WI38 (cell line): Measurements from ENCODE around the gene PGLYRP2.
A peak's percentile ranks its signal among the peaks of the same experiment; 100 is the strongest.

Experiments
- H3K4me3 ChIP-seq: 2 replicates; pipeline ENCODE4 v1.5.1; 2011; ENCODE audit warnings: low read depth, mild to moderate bottlenecking, control low read depth, low read length
- TF ChIP-seq, protein P1 (sequence below): IDR thresholded peaks from 2 replicates; pipeline ENCODE4 v1.5.1; 2012; ENCODE audit warnings: low read depth, mild to moderate bottlenecking, control low read depth, low read length

The PGLYRP2 gene

GRCh38 chr19:15424692-15425272, 54.5 kb downstream of the PGLYRP2 start:
- TF ChIP-seq, protein P1, sequence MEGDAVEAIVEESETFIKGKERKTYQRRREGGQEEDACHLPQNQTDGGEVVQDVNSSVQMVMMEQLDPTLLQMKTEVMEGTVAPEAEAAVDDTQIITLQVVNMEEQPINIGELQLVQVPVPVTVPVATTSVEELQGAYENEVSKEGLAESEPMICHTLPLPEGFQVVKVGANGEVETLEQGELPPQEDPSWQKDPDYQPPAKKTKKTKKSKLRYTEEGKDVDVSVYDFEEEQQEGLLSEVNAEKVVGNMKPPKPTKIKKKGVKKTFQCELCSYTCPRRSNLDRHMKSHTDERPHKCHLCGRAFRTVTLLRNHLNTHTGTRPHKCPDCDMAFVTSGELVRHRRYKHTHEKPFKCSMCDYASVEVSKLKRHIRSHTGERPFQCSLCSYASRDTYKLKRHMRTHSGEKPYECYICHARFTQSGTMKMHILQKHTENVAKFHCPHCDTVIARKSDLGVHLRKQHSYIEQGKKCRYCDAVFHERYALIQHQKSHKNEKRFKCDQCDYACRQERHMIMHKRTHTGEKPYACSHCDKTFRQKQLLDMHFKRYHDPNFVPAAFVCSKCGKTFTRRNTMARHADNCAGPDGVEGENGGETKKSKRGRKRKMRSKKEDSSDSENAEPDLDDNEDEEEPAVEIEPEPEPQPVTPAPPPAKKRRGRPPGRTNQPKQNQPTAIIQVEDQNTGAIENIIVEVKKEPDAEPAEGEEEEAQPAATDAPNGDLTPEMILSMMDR: no peak
- no peak overlapping the region for H3K4me3 ChIP-seq

DNA sequence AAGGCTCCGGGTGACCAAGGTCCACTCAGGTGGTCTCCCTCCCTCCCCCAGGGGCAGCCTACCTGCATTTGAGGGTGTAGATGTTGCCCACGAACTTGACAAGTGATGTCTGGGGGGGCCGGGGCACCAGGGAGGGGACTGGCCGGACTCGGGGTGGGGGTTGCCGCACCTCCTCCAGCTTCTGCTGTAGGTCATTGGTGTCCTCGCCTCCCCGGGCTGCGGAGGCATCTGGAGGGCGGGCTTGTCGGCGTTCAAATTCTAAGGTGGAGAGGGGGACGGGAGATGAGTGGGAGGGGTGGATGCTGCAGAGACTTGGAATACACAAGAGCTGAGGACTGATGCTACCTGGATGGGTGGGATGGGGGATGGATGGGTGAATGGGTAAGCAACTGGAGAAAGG, 55.2 kb downstream of the PGLYRP2 start:
- no peak overlapping the region for H3K4me3 ChIP-seq
- TF ChIP-seq, protein P1: no peak

DNA sequence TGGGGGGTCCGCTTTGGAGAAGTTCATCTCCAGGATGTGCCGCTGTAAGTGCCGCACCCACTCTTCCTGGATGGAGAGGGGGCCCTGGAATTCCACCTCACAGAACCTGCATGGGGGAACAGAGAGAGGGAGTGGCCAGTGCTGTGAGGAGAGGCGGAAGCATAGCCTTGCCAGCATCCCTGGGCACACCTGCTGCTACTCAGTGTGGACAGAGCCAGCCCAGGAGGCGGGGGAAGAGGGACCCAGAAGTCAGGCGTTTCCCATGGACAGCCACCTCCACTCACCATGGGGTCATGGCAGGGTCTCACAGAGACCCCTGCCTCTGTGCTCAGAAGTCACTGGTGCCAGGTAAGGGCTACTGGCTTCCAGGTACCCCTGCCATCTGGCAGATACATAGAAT, 56.2 kb downstream of the PGLYRP2 start:
- TF ChIP-seq, protein P1: no peak
- no peak overlapping the region for H3K4me3 ChIP-seq

GRCh38 chr19:15422296-15423075, 56.8 kb downstream of the PGLYRP2 start:
- H3K4me3 ChIP-seq: no peak overlapping the region
- TF ChIP-seq, protein P1: no peak

DNA sequence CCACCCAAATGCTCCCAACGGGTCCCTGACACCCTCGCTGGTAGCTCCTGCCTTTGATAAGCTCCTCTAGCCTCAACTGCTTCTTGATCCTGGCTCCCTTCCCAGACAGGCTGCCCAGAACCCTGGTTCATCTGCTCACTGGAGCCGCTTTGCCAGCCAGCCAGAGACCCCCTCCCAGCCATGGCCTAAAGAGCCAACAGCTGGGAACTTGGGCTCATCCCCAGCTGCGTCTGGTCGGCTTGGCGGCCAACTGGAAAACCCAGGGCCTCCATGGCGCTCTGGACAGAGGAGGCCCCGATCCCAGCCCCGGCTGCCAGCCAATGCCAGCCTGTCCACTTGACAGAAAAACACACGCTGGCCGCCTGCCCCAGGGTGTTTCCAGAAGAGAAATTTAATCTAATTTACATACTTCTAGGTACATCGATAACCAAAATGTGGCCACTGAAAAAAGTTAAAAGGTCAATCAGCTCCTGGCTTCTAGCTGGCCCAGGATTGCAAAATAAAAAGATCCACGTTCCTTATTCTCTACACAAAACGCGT, 57.5 kb downstream of the PGLYRP2 start:
- no peak overlapping the region for H3K4me3 ChIP-seq
- TF ChIP-seq, protein P1: no peak

DNA sequence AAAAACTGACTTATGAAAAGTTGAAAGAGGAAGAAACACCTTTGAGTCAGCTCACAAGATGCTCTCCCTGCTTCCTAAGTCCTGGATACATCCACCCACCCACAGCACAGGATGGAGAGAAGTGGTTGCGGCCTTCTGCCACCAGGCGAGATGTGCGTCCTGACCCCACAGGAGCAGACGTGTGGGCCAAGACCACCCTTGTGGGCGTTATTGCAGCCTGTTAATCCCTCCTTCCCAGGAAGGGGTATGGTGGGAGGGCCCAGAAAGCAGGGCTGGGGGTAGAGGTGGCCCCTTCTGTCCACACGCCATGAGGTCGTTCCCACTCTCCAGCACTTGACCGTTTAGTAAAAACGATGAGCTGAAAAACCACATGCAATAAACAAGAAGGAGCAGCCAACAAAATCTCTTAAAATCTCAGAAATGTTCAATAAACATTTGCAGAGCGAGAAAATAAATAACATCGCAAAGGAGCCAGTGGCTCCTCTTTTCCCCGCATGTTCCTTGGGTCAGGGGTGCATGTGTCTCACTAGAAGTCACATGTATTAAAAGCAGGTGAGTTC, 58.1 kb downstream of the PGLYRP2 start:
- no peak overlapping the region for H3K4me3 ChIP-seq
- TF ChIP-seq, protein P1: no peak

DNA sequence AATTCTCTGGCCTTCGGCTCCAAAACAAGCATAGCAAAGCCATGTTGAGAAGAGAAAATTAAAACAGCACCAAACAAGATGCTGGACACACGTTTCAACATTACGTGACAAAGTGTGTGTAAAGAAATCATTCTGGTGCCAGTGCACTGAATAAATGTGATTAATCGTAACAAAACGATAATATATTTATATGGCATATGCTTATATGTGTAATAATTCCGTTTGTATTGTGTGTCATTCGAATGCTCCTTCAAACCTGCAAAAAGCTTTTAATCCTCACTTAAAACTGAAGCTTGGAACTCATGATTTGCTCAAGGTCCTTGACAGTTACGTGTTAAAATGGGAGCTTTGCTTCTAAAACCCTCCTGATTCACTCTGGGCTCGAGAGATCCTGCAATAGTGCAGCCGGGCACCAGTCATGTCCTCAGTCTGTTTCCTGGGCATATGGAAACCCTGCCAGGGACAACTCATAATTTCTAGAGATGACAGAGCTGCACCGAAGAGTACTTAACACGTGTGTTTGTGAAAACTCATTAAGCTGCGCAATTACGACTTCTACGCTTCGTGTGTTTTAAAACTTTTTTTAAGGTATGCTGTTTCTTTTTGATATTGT, 59.8 kb downstream of the PGLYRP2 start:
- TF ChIP-seq, protein P1: no peak
- peak overlapping the region; percentile 57 for H3K4me3 ChIP-seq
